H1 (cell line): ENCODE measurements around the gene GPR17. TPM values are rescaled to one million over a fixed set of nuclear protein-coding genes. Genes with fewer than 3 reads are reported as not detected.

Experiments
- CTCF ChIA-PET: fragments of 300-600 bp; sonication (Branson Sonifier 250); formaldehyde crosslinking; loops from one replicate; lab custom pipeline; 2021; ENCODE audit not compliant: partially characterized antibody; lab: Charles Lee
- POLR2A ChIA-PET: fragments of 300-600 bp; sonication (Branson Sonifier 250); formaldehyde crosslinking; loops from one replicate; lab custom pipeline; 2021; ENCODE audit warnings: inconsistent platforms; ENCODE audit not compliant: partially characterized antibody; lab: Charles Lee
- DNase-seq, 2 experiments: peaks; one replicate each; pipeline versions ENCODE4 v3.0.0 to v3.0.0-alpha.2; 2010 to 2022; ENCODE audit warnings: low spot score in 2 of 2, low read depth in 1 of 2, mixed read lengths in 1 of 2
- FAIRE-seq: peaks from 2 replicates; lab custom pipeline; 2011; peaks lifted over from hg19 to GRCh38; lab: Jason Lieb, UNC
- H2AFZ ChIP-seq: 2 replicates; pipeline ENCODE4 v1.8.1; 2012; ENCODE audit warnings: low read length, inconsistent platforms
- H2AK5ac ChIP-seq: 2 replicates; pipeline ENCODE4 v1.6.1; 2013; ENCODE audit warnings: low read depth, low read length
- H2BK120ac ChIP-seq: replicated peaks from 2 replicates; pipeline ENCODE3; 2013; ENCODE audit warnings: low read depth, low read length, inconsistent platforms
- H2BK12ac ChIP-seq: 2 replicates; pipeline ENCODE4 v1.6.1; 2013; ENCODE audit warnings: low read depth, low read length
- H2BK15ac ChIP-seq: 2 replicates; pipeline ENCODE4 v1.6.1; 2013; ENCODE audit warnings: low read length
- H2BK20ac ChIP-seq: 2 replicates; pipeline ENCODE4 v1.6.1; 2013; ENCODE audit warnings: low read length
- H2BK5ac ChIP-seq: 2 replicates; pipeline ENCODE4 v1.6.1; 2013; ENCODE audit warnings: low read depth, low read length
- H3K14ac ChIP-seq: 2 replicates; pipeline ENCODE4 v1.6.1; 2013; ENCODE audit warnings: inconsistent platforms; ENCODE audit not compliant: insufficient read length
- H3K18ac ChIP-seq: 2 replicates; pipeline ENCODE4 v1.6.1; 2013; ENCODE audit warnings: low read length; ENCODE audit errors: extremely low read depth
- H3K23ac ChIP-seq: 2 replicates; pipeline ENCODE4 v1.6.1; 2013; ENCODE audit warnings: inconsistent platforms; ENCODE audit not compliant: insufficient read length
- H3K23me2 ChIP-seq: 2 replicates; pipeline ENCODE4 v1.6.1; 2013; ENCODE audit warnings: low read depth, low read length
- H3K27ac ChIP-seq: 2 replicates; pipeline ENCODE4 v1.6.1; 2011; ENCODE audit warnings: low read depth, low read length, inconsistent platforms
- H3K27me3 ChIP-seq, 4 experiments: replicated peaks in 1 of 4; 1 replicate in 1 of 4; 2 replicates in 3 of 4; pipeline versions ENCODE4 v1.6.1 to v1.8.1; 2011 to 2013; ENCODE audit warnings: low read length in 3 of 4, mild to moderate bottlenecking in 3 of 4, inconsistent platforms in 2 of 4, mixed read lengths in 2 of 4, moderate library complexity in 1 of 4; ENCODE audit not compliant: control insufficient read depth in 3 of 4, insufficient read depth in 3 of 4; ENCODE audit errors: extremely low read depth in 1 of 4
- H3K36me3 ChIP-seq, 4 experiments: 2 replicates each; pipeline versions ENCODE4 v1.6.1 to v1.8.1; 2011 to 2013; ENCODE audit warnings: mild to moderate bottlenecking in 4 of 4, low read length in 3 of 4, moderate library complexity in 2 of 4, control low read depth in 1 of 4, inconsistent platforms in 1 of 4; ENCODE audit not compliant: insufficient read depth in 4 of 4, control insufficient read depth in 2 of 4
- H3K4ac ChIP-seq: replicated peaks from 2 replicates; pipeline ENCODE3; 2013; ENCODE audit warnings: low read length, low read depth, mixed read lengths, inconsistent platforms; ENCODE audit not compliant: insufficient read length
- H3K4me1 ChIP-seq, 4 experiments: replicated peaks in 1 of 4; 1 replicate in 1 of 4; 2 replicates in 3 of 4; pipeline versions ENCODE4 v1.6.1 to v1.8.1; 2011 to 2013; ENCODE audit warnings: low read length in 3 of 4, inconsistent platforms in 2 of 4, mixed read lengths in 1 of 4; ENCODE audit not compliant: insufficient read depth in 4 of 4, control insufficient read depth in 3 of 4
- H3K4me2 ChIP-seq, 2 experiments: 2 replicates each; pipeline versions ENCODE4 v1.6.1 to v1.8.1; 2011 to 2013; ENCODE audit warnings: low read depth in 2 of 2, low read length in 2 of 2, control low read depth in 1 of 2, inconsistent platforms in 1 of 2, mild to moderate bottlenecking in 1 of 2; ENCODE audit not compliant: insufficient read depth in 1 of 2
- H3K4me3 ChIP-seq, 4 experiments: fragments of 200-600, 300-600 bp in 1 of 4; sonication (generic), shearing (Covaris generic), sonication (Bioruptor Twin) in 1 of 4; 2 replicates each; pipeline versions ENCODE4 v1.5.1 to v1.8.1; 2011 to 2016; ENCODE audit warnings: low read length in 4 of 4, low read depth in 3 of 4, control low read depth in 2 of 4, inconsistent platforms in 2 of 4, mild to moderate bottlenecking in 2 of 4, mixed read lengths in 1 of 4, moderate library complexity in 1 of 4; ENCODE audit not compliant: insufficient read depth in 2 of 4; ENCODE audit errors: extremely low read depth in 1 of 4
- H3K56ac ChIP-seq: replicated peaks from 2 replicates; pipeline ENCODE3; 2013; ENCODE audit warnings: low read depth, mild to moderate bottlenecking, mixed read lengths, low read length, inconsistent platforms; ENCODE audit not compliant: insufficient read length
- H3K79me1 ChIP-seq: 2 replicates; pipeline ENCODE4 v1.6.1; 2013; ENCODE audit warnings: low read depth, low read length, control low read depth
- H3K79me2 ChIP-seq, 2 experiments: 2 replicates each; pipeline versions ENCODE4 v1.6.1 to v1.8.1; 2012 to 2013; ENCODE audit warnings: low read length in 2 of 2, mild to moderate bottlenecking in 2 of 2, inconsistent platforms in 1 of 2; ENCODE audit not compliant: insufficient read depth in 2 of 2, control insufficient read depth in 1 of 2
- H3K9ac ChIP-seq, 4 experiments: replicated peaks in 1 of 4; 1 replicate in 1 of 4; 2 replicates in 3 of 4; pipeline versions ENCODE4 v1.6.1 to v1.8.1; 2011 to 2013; ENCODE audit warnings: low read depth in 3 of 4, low read length in 3 of 4, control low read depth in 2 of 4, mild to moderate bottlenecking in 2 of 4, moderate library complexity in 2 of 4, inconsistent platforms in 1 of 4; ENCODE audit errors: extremely low read depth in 1 of 4
- H3K9me3 ChIP-seq, 2 experiments: 2 replicates each; pipeline versions ENCODE4 v1.6.1 to v1.8.1; 2012 to 2013; ENCODE audit warnings: mild to moderate bottlenecking in 2 of 2, moderate library complexity in 2 of 2, control low read depth in 1 of 2, inconsistent platforms in 1 of 2, low read depth in 1 of 2, low read length in 1 of 2, mixed read lengths in 1 of 2; ENCODE audit not compliant: insufficient read depth in 2 of 2
- H4K20me1 ChIP-seq, 2 experiments: replicated peaks in 1 of 2; 2 replicates each; pipeline versions ENCODE3 to v1.8.1; 2011 to 2013; ENCODE audit warnings: inconsistent platforms in 2 of 2, low read length in 2 of 2, mild to moderate bottlenecking in 1 of 2; ENCODE audit not compliant: insufficient read depth in 2 of 2, control insufficient read depth in 1 of 2
- H4K5ac ChIP-seq: 2 replicates; pipeline ENCODE4 v1.6.1; 2013; ENCODE audit warnings: low read length, low read depth, mixed read lengths, inconsistent platforms; ENCODE audit not compliant: insufficient read length
- H4K8ac ChIP-seq: 2 replicates; pipeline ENCODE4 v1.8.0; 2013; ENCODE audit warnings: mild to moderate bottlenecking, moderate library complexity, low read length, inconsistent platforms; ENCODE audit not compliant: insufficient read depth; ENCODE audit errors: extremely low read depth
- H4K91ac ChIP-seq: replicated peaks from 2 replicates; pipeline ENCODE3; 2013; ENCODE audit warnings: low read length, mixed read lengths, inconsistent platforms; ENCODE audit not compliant: insufficient read length
- CBX8 ChIP-seq: fragments of 300-800, 300-1000 bp; sonication (generic); IDR thresholded peaks from 2 replicates; pipeline ENCODE4 v1.7.1; 2016; ENCODE audit warnings: low read depth, low read length, borderline replicate concordance
- CEBPB ChIP-seq: IDR thresholded peaks from 2 replicates; pipeline ENCODE4 v1.6.1; 2012; ENCODE audit warnings: low read depth, low read length
- CTBP2 ChIP-seq: IDR thresholded peaks from 2 replicates; pipeline ENCODE4 v1.7.0; 2011; ENCODE audit warnings: borderline replicate concordance, mild to moderate bottlenecking, moderate library complexity, mixed read lengths, low read length; ENCODE audit not compliant: insufficient read depth, insufficient read length
- NANOG ChIP-seq: IDR thresholded peaks from 2 replicates; pipeline ENCODE4 v1.6.1; 2011; ENCODE audit warnings: low read length, low read depth, mild to moderate bottlenecking, inconsistent platforms; ENCODE audit not compliant: insufficient read depth, poor library complexity, severe bottlenecking
- SP4 ChIP-seq: IDR thresholded peaks from 2 replicates; pipeline ENCODE4 v1.6.1; 2012; ENCODE audit warnings: low read length, inconsistent platforms
- TAF1 ChIP-seq: IDR thresholded peaks from 2 replicates; pipeline ENCODE4 v1.6.1; 2011; ENCODE audit warnings: mild to moderate bottlenecking, low read depth, low read length
- WGBS, 2 experiments: shearing (Covaris generic) in 1 of 2; methylation state at CpG; one replicate each; pipeline versions ENCODE4 v1.1.6 to v1.1.7; 2013 to 2015; ENCODE audit warnings: low lambda C conversion rate in 2 of 2, mixed read lengths in 2 of 2, inconsistent platforms in 1 of 2, low coverage in 1 of 2, missing lambda C conversion rate in 1 of 2; ENCODE audit not compliant: insufficient replicate concordance in 2 of 2, insufficient coverage in 1 of 2, insufficient read length in 1 of 2; ENCODE audit errors: extremely low coverage in 1 of 2, missing lambda C conversion rate in 1 of 2; 5-methylcytosine and 5-hydroxymethylcytosine counted together
- polyA plus RNA-seq, 7 experiments: library from polyadenylated mRNA; depleted of rRNA in 3 of 7; stranded (reverse) in 5 of 7; unstranded in 2 of 7; fragments of >200 nt in 5 of 7; fragments of 200-250 nt in 2 of 7; gene quantifications; 1 replicate in 5 of 7; 2 replicates in 1 of 7; 4 replicates in 1 of 7; pipeline versions ENCODE4 v1.2.1 to v1.2.3, GENCODE V29; 2011 to 2013; ENCODE audit warnings: missing spikeins in 2 of 7, mixed read lengths in 2 of 7
- total RNA-seq: library from RNA; stranded (reverse); fragmentation: NEBNext Ultra II Directional; extraction: Animal tissue kit (Norgen Biotek cat#: 25700); gene quantifications from 2 replicates; pipeline ENCODE4 v1.2.1, GENCODE V29; 2021

The GPR17 gene
- total and polyA plus RNA-seq, 2 of the 8 experiments (the other 6 are each of a cell fraction or from before 2014, with no cell fraction given): 0.03 TPM; not detected in 1

DNA sequence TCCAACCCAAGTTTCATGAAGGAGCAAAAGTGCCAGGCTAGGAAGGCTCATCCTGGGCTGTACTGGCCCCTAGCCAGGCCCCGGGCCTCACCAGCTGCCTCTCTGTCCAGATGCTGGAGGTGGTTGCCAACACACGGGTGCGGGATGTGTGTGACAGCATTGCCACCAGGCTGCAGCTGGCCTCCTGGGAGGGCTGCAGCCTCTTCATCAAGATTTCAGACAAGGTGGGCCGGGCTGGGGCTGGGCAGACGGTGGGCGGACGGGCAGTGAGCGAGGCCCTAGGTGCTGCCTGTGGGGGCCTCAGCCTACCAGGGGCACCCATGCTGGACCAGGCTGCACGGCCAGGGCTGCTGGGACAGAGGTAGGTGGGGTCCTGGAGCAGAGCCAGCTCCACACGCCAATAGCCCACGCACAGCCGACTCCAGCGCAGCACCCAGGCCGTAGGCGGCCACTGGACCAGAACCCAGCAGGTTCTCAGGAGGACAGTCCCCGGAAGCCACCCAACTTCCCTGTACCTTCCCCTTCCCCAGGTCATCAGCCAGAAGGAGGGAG is 11.8 kb upstream of the GPR17 start:
- Histone ChIP-seq H2AK5ac (no peak overlapping the region), H3K23me2 (no peaks in the 10 kb centered on the region), H2BK20ac (no peak overlapping the region), H2BK120ac (no peak overlapping the region), H3K27ac (no peak overlapping the region), H4K5ac (no peak overlapping the region), H2AFZ (no peak overlapping the region), H4K8ac (no peak overlapping the region), H3K79me1 (no peaks in the 10 kb centered on the region), H3K4me3 (no peak overlapping the region), H4K91ac (no peak overlapping the region), H3K4me2 (no peak overlapping the region), H2BK12ac (no peak overlapping the region), H3K4me1 (peaks cover 0 to 19% (median 7%) of the 10 kb centered on the region in 4 experiments; a peak in 6 of 7 replicates), H3K36me3 (no peaks in the 10 kb centered on the region), H3K79me2 (no peaks in the 10 kb centered on the region), H4K20me1 (no peaks in the 10 kb centered on the region), H3K27me3 (no peaks in the 10 kb centered on the region), H3K14ac (no peak overlapping the region), H2BK15ac (no peak overlapping the region; the same call in 1 of the 2 replicates), H3K56ac (no peak overlapping the region), H3K4ac (no peak overlapping the region), H3K23ac (no peak overlapping the region), H3K18ac (no peak overlapping the region), H3K9ac (no peak overlapping the region), H3K9me3 (no peaks in the 10 kb centered on the region), H2BK5ac (no peak overlapping the region)
- FAIRE-seq (no peak), DNase-seq (no peak)
- ChIA-PET CTCF (interaction anchor here (0.9 to 1.0 kb wide), 2 partner anchors 24 to 43 kb away, joined by 3 to 5 read pairs; no protein-coding TSS in a partner anchor), POLR2A (no interaction called here)
- 94% methylated on average over 15 of the region's 16 CpGs; no CpG with 5 or more reads in 1 of the 2 experiments for WGBS, 2 experiments
- TF ChIP-seq CTBP2 (no peak), CBX8 (no peak), SP4 (no peak), CEBPB (no peak), NANOG (no peak), TAF1 (no peak)
